ENCODE measurements around the gene GPR137C. TPM values are rescaled to one million over a fixed set of nuclear protein-coding genes. Genes with fewer than 3 reads are reported as not detected.

GPR137C gene
- total RNA-seq, 1 experiment from 2014 or later = 0.89 TPM

DNA sequence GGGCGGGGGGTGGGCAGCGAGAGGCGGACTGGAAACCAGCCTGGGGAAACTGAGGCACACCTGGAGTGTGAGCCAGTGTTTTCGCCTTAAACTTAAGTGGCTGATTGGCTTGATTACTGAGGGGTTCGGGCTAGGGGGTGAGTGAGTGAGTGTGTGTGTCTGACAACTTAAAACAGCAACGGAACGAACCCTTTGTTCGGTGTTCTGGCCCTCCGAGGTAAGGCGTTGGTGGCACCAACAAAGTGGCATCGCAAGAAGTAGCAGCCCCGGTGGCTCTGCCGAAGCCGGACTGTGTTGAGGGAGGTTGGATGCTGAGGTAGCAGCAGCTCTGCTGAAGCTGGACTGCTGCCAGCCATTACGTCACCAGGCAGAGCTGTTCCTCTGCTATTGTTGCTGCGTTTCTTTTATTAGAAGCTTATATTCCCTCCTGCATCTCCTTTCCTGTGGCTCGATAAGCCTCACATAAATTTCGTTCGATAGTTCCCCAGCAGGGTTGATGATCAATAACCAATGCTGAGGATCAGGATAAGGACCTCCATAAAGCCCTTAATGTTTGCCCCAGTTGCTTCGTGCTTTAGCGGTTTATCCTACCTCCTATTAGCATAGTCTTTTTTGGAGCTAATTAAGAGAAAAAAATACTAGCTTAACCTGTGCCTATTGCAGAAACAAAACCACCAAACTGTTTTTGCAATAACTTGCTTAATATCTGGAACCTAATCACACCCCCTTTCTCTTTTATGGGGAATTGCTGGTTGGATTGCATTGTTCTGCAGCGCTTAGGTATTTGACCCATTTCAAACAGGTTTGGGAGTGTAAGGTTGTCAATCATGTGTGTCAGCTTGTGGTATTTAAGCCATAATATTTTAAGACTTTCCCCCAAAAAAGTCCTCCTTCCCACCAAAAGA is 1.3 kb downstream of the GPR137C start:
- Histone ChIP-seq H3K4me1 (ENCODE audit: control insufficient read depth in 1 of 2, insufficient read depth in 2 of 2, low read length in 2 of 2) (peaks cover 6 to 23% of the 10 kb centered on the region in 2 experiments), H3K9me2 (ENCODE audit: insufficient read depth) (no peaks in the 10 kb centered on the region), H3K27me3 (ENCODE audit: insufficient read depth, low read length) (no peaks in the 10 kb centered on the region), H3K36me3 (ENCODE audit: control insufficient read depth in 1 of 2, insufficient read depth in 2 of 2, low read length in 2 of 2) (no peaks in the 10 kb centered on the region), H3K4me2 (ENCODE audit: low read length) (peak overlapping the region; percentile 99), H3K79me2 (ENCODE audit: insufficient read depth, low read length) (no peaks in the 10 kb centered on the region), H3K9ac (ENCODE audit: low read length) (peak overlapping the region; percentile 62), H4K20me1 (ENCODE audit: insufficient read depth) (no peaks in the 10 kb centered on the region), H3K4me3 (replicated peaks in 1 of 2; ENCODE audit: low read depth in 1 of 2, low read length in 2 of 2) (peak overlapping the region; percentile 63 to 73), H3K27ac (ENCODE audit: low read depth, low read length) (peak overlapping the region; percentile 41; the same call in 1 of the 2 replicates), H2AFZ (ENCODE audit: low read depth, low read length, poor library complexity, severe bottlenecking) (peak overlapping the region; percentile 57), H3K9me3 (ENCODE audit: control insufficient read depth in 1 of 2, insufficient read depth in 1 of 2, low read depth in 1 of 2, low read length in 2 of 2) (no peaks in the 10 kb centered on the region)
- TF ChIP-seq JUND (IDR thresholded peaks at IDR 0.05) = no peak
- TF ChIP-seq, protein P1, sequence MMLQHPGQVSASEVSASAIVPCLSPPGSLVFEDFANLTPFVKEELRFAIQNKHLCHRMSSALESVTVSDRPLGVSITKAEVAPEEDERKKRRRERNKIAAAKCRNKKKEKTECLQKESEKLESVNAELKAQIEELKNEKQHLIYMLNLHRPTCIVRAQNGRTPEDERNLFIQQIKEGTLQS (IDR thresholded peaks at IDR 0.05) = no peak
- TF ChIP-seq POLR2A (IDR thresholded peaks at IDR 0.05; ENCODE audit: borderline replicate concordance, extremely low read depth, insufficient read depth, insufficient read length) = no peak
- no peak for TF ChIP-seq SRF (IDR thresholded peaks at IDR 0.05; ENCODE audit: low read depth)
- TF ChIP-seq, protein P2, sequence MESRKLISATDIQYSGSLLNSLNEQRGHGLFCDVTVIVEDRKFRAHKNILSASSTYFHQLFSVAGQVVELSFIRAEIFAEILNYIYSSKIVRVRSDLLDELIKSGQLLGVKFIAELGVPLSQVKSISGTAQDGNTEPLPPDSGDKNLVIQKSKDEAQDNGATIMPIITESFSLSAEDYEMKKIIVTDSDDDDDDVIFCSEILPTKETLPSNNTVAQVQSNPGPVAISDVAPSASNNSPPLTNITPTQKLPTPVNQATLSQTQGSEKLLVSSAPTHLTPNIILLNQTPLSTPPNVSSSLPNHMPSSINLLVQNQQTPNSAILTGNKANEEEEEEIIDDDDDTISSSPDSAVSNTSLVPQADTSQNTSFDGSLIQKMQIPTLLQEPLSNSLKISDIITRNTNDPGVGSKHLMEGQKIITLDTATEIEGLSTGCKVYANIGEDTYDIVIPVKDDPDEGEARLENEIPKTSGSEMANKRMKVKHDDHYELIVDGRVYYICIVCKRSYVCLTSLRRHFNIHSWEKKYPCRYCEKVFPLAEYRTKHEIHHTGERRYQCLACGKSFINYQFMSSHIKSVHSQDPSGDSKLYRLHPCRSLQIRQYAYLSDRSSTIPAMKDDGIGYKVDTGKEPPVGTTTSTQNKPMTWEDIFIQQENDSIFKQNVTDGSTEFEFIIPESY (IDR thresholded peaks at IDR 0.05; ENCODE audit: extremely low read depth, insufficient replicate concordance, low read length) = no peak
- TF ChIP-seq CBX3 (IDR thresholded peaks at IDR 0.05; ENCODE audit: low read depth) = no peak
- no peak for TF ChIP-seq ELF1 (IDR thresholded peaks at IDR 0.05; ENCODE audit: borderline replicate concordance, low read depth)
- no peak for TF ChIP-seq ZFX (IDR thresholded peaks at IDR 0.05)
- TF ChIP-seq ZNF274 (IDR thresholded peaks at IDR 0.05; ENCODE audit: low read depth, low read length) = no peak
- no peak for TF ChIP-seq YY1 (IDR thresholded peaks at IDR 0.05; ENCODE audit: extremely low read depth, insufficient replicate concordance, low read depth, low read length)
- TSS peak; percentile 60 for BruUV-seq (replicated peaks)
- peak; percentile 52 for DNase-seq (ENCODE audit: low read depth, low spot score)
- intact Hi-C loops (cut with micrococcal nuclease) = loop anchor here (5.0 to 10.0 kb wide), 2 partner anchors 151 to 238 kb away; partner anchors contain the start of genes GNPNAT1 and PSMC6
- ChIA-PET CTCF (interaction anchor here (1.2 to 1.4 kb wide), 2 partner anchors 9 to 742 kb away, joined by 3 to 5 read pairs; no protein-coding TSS in a partner anchor), POLR2A (interaction anchor here (1.0 kb wide), 1 partner anchor 9 kb away, joined by 4 read pairs; no protein-coding TSS in a partner anchor), RAD21 (ENCODE audit: low non-redundant PET in 1 of 2, low total read pairs in 2 of 2, uncharacterized antibody in 2 of 2, unreplicated experiment in 2 of 2) (no interaction called here)
- ATAC-seq = no peak

Measured in HCT116 (cell line).